K562 (cell line): ENCODE measurements around the gene PPM1D. TPM values are rescaled to one million over a fixed set of nuclear protein-coding genes. Genes with fewer than 3 reads are reported as not detected.

Experiments
- BCOR ChIP-seq: fragments of 450-650 bp; IDR thresholded peaks from 2 replicates; pipeline ENCODE4 v1.6.1; 2016
- PTTG1 ChIP-seq: fragments of 450-650 bp; IDR thresholded peaks from 2 replicates; pipeline ENCODE4 v1.6.1; 2016; ENCODE audit warnings: low read depth, mild to moderate bottlenecking, missing genetic modification characterization, missing compliant biosample characterization
- ZBTB40 ChIP-seq, 2 experiments: fragments of 450-650 bp in 1 of 2; sonication (generic) in 1 of 2; formaldehyde crosslinking in 1 of 2; IDR thresholded peaks; 2 replicates each; pipeline versions ENCODE4 v1.7.1 to v1.9.0; 2016 to 2022; ENCODE audit warnings: inconsistent platforms in 1 of 2, mild to moderate bottlenecking in 1 of 2, missing genetic modification reagents in 1 of 2
- polyA plus RNA-seq, 8 experiments: library from polyadenylated mRNA; depleted of rRNA in 4 of 8; stranded (reverse) in 5 of 8; unstranded in 3 of 8; fragments of >200 nt; fragmentation: Nextera tagmentation in 2 of 8; fragmentation: Illumina TruSeq in 1 of 8; extraction: Ambion mirVana in 2 of 8; extraction: Trizol in 1 of 8; gene quantifications; 2 replicates each; pipeline versions ENCODE4 v1.2.1 to v1.2.3, GENCODE V29; 2011 to 2014; ENCODE audit warnings: inconsistent platforms in 1 of 8, missing spikeins in 1 of 8
- total RNA-seq, 7 experiments: library from RNA; depleted of rRNA in 6 of 7; stranded (reverse); fragments of >200 nt in 6 of 7; fragmentation: Illumina TruSeq in 2 of 7; extraction: Trizol in 2 of 7; gene quantifications; 2 replicates each; pipeline versions ENCODE4 v1.2.1 to v1.2.3, GENCODE V29; 2011 to 2021; ENCODE audit warnings: low replicate concordance in 1 of 7

PPM1D gene
- total and polyA plus RNA-seq, 9 of the 15 experiments (the other 6 are each of a cell fraction or from before 2014, with no cell fraction given): 2.1 to 19.0 (median 7.8) TPM

GRCh38 chr17:60675997-60676396, 76.0 kb downstream of the PPM1D start (continued):
- TF ChIP-seq PTTG1 (tag) (no peak), ZBTB40 (IDR thresholded peaks at IDR 0.05) (no peak), ZBTB40 (CRISPR knock-in tag; IDR thresholded peaks at IDR 0.05) (no peak), BCOR (no peak)
